ENCODE measurements around the gene MPP3. TPM values are rescaled to one million over a fixed set of nuclear protein-coding genes. Genes with fewer than 3 reads are reported as not detected.
A peak's percentile ranks its signal among the peaks of the same experiment; 100 is the strongest.

Gene MPP3
- total and polyA plus RNA-seq, 10 of the 15 experiments (the other 5 are each of a cell fraction or from before 2014, with no cell fraction given) = not detected

DNA sequence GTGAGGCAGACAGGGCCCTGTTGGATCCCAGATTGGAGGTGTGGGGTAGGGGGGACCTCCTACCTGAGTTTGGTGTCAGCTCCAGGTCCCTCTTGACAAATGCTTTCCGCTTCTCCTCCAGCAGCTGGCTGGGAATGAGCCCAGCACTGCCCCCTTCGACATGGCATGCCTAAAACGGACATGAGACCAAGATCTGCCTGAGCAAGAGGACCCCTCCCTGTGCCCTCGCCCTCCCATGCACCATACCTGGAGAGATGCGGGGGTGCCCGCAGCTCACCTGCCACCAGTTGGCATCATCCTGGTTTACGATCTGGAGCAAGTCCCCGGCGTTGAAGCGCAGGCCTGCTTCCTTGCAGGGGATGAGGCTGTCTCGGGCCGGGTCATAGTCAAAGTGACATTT is 48.2 kb upstream of the MPP3 start:
- FAIRE-seq = no peak
- 46% methylated on average over 12 of the region's 12 CpGs for WGBS (ENCODE audit: insufficient coverage, insufficient replicate concordance, low lambda C conversion rate, missing lambda C conversion rate)

GRCh38 chr17:43880420-43880991 is 47.6 kb upstream of the MPP3 start:
- no TSS peak for BruUV-seq (replicated peaks)
- Histone ChIP-seq H3K27ac (ENCODE audit: control insufficient read depth, insufficient read depth) (no peak overlapping the region), H2AFZ (ENCODE audit: control insufficient read depth, low read depth, low read length) (no peak overlapping the region), H3K4me2 (ENCODE audit: control insufficient read depth, insufficient read depth) (no peak overlapping the region), H3K79me2 (ENCODE audit: control insufficient read depth, insufficient read depth, low read length) (no peaks in the 10 kb centered on the region), H3K9me3 (replicated peaks; ENCODE audit: control insufficient read depth, insufficient read depth, low read length) (no peaks in the 10 kb centered on the region), H4K20me1 (ENCODE audit: control insufficient read depth, insufficient read depth) (no peaks in the 10 kb centered on the region), H3K36me3 (ENCODE audit: control insufficient read depth in 2 of 2, insufficient read depth in 2 of 2, low read length in 1 of 2) (no peaks in the 10 kb centered on the region), H3K27me3 (replicated peaks in 1 of 2; ENCODE audit: control insufficient read depth in 2 of 2, insufficient read depth in 2 of 2, low read length in 1 of 2) (no peaks in the 10 kb centered on the region), H3K4me3 (no peak overlapping the region), H3K9ac (ENCODE audit: control insufficient read depth, insufficient read depth, low read length) (no peak overlapping the region), H3K4me1 (ENCODE audit: control insufficient read depth, insufficient read depth, low read length) (no peaks in the 10 kb centered on the region)
- ChIA-PET CTCF (interaction anchor here (0.6 to 1.5 kb wide), 12 partner anchors 8 to 186 kb away, joined by 3 to 5 read pairs (median 4); no protein-coding TSS in a partner anchor), RAD21 (ENCODE audit: unreplicated experiment) (no interaction called here), SMC1A (ENCODE audit: uncharacterized antibody, unreplicated experiment) (interaction anchor here (1.0 to 1.2 kb wide), 2 partner anchors 9 to 10 kb away, joined by 3 read pairs; no protein-coding TSS in a partner anchor), POLR2A (no interaction called here)
- in situ Hi-C loops (cut with MboI) (no loop called here), intact Hi-C loops (cut with micrococcal nuclease; ENCODE audit: unreplicated experiment) (no loop called here)
- TF ChIP-seq TCF12 (IDR thresholded peaks at IDR 0.05; ENCODE audit: low read depth, low read length) (peak; percentile 11; the same call in 1 of the 2 replicates), SMC3 (IDR thresholded peaks at IDR 0.05; ENCODE audit: borderline replicate concordance, low read length) (peak; percentile 9; the same call in 1 of the 2 replicates), ESRRA (IDR thresholded peaks at IDR 0.05; ENCODE audit: low read length) (no peak)
- TF ChIP-seq, protein P1, sequence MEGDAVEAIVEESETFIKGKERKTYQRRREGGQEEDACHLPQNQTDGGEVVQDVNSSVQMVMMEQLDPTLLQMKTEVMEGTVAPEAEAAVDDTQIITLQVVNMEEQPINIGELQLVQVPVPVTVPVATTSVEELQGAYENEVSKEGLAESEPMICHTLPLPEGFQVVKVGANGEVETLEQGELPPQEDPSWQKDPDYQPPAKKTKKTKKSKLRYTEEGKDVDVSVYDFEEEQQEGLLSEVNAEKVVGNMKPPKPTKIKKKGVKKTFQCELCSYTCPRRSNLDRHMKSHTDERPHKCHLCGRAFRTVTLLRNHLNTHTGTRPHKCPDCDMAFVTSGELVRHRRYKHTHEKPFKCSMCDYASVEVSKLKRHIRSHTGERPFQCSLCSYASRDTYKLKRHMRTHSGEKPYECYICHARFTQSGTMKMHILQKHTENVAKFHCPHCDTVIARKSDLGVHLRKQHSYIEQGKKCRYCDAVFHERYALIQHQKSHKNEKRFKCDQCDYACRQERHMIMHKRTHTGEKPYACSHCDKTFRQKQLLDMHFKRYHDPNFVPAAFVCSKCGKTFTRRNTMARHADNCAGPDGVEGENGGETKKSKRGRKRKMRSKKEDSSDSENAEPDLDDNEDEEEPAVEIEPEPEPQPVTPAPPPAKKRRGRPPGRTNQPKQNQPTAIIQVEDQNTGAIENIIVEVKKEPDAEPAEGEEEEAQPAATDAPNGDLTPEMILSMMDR (IDR thresholded peaks at IDR 0.05 in 2 of 3, conservative IDR thresholded peaks at IDR 0.05 in 1 of 3; ENCODE audit: control insufficient read depth in 2 of 3, extremely low read depth in 1 of 3, insufficient read depth in 1 of 3, low read depth in 3 of 3, low read length in 3 of 3) = peak; percentile 55 to 83 (median 75)
- DNase-seq (ENCODE audit: low read depth, low spot score) (no peak), ATAC-seq (peak; percentile 74), FAIRE-seq (peak; percentile 13)
- WGBS (ENCODE audit: insufficient coverage, insufficient replicate concordance, low lambda C conversion rate, missing lambda C conversion rate) = 46% methylated on average over 20 of the region's 20 CpGs

More for the DNA sequence above, 48.2 kb upstream of the MPP3 start:
- Histone ChIP-seq H4K20me1 (ENCODE audit: control insufficient read depth, insufficient read depth) (no peaks in the 10 kb centered on the region), H3K27ac (ENCODE audit: control insufficient read depth, insufficient read depth) (no peak overlapping the region), H3K9me3 (replicated peaks; ENCODE audit: control insufficient read depth, insufficient read depth, low read length) (no peaks in the 10 kb centered on the region), H3K4me2 (ENCODE audit: control insufficient read depth, insufficient read depth) (no peak overlapping the region), H3K4me3 (no peak overlapping the region), H3K9ac (ENCODE audit: control insufficient read depth, insufficient read depth, low read length) (no peak overlapping the region), H3K36me3 (ENCODE audit: control insufficient read depth in 2 of 2, insufficient read depth in 2 of 2, low read length in 1 of 2) (no peaks in the 10 kb centered on the region), H2AFZ (ENCODE audit: control insufficient read depth, low read depth, low read length) (no peak overlapping the region), H3K27me3 (replicated peaks in 1 of 2; ENCODE audit: control insufficient read depth in 2 of 2, insufficient read depth in 2 of 2, low read length in 1 of 2) (no peaks in the 10 kb centered on the region), H3K79me2 (ENCODE audit: control insufficient read depth, insufficient read depth, low read length) (no peaks in the 10 kb centered on the region), H3K4me1 (ENCODE audit: control insufficient read depth, insufficient read depth, low read length) (no peaks in the 10 kb centered on the region)
- ChIA-PET RAD21 (ENCODE audit: unreplicated experiment) (no interaction called here), CTCF (interaction anchor here (0.9 to 1.5 kb wide), 5 partner anchors 8 to 41 kb away, joined by 3 to 5 read pairs (median 4); no protein-coding TSS in a partner anchor), SMC1A (ENCODE audit: uncharacterized antibody, unreplicated experiment) (interaction anchor here (1.0 kb wide), 1 partner anchor 9 kb away, joined by 3 read pairs; no protein-coding TSS in a partner anchor), POLR2A (no interaction called here)
- in situ Hi-C loops (cut with MboI) (no loop called here), intact Hi-C loops (cut with micrococcal nuclease; ENCODE audit: unreplicated experiment) (no loop called here)
- TF ChIP-seq YY1 (IDR thresholded peaks at IDR 0.05; ENCODE audit: low read depth, low read length) (no peak), RELA (IDR thresholded peaks at IDR 0.05; ENCODE audit: borderline replicate concordance, partially characterized antibody) (no peak), EZH2 (IDR thresholded peaks at IDR 0.05; ENCODE audit: borderline replicate concordance, control insufficient read depth, low read depth, low read length) (no peak), NR2F1 (conservative IDR thresholded peaks at IDR 0.05) (no peak), ETV6 (conservative IDR thresholded peaks at IDR 0.05 in 1 of 2, IDR thresholded peaks at IDR 0.05 in 1 of 2; ENCODE audit: borderline replicate concordance in 1 of 2, low read depth in 1 of 2) (no peak), USF2 (IDR thresholded peaks at IDR 0.05; ENCODE audit: borderline replicate concordance, low read depth, low read length) (no peak), ASH2L (IDR thresholded peaks at IDR 0.05; ENCODE audit: borderline replicate concordance, low read depth) (no peak)
- DNase-seq (ENCODE audit: low read depth, low spot score) (no peak), ATAC-seq (no peak)
- BruUV-seq (replicated peaks) = no TSS peak

Data from GM12878 (cell line).